ENCODE measurements around the gene LINC00632. TPM values are rescaled to one million over a fixed set of nuclear protein-coding genes. Genes with fewer than 3 reads are reported as not detected.

Gene LINC00632
- total RNA-seq, 1 experiment from 2014 or later: 7.4 TPM

- DNase-seq (ENCODE audit: unreplicated experiment): peak; percentile 63
- Mint-ChIP-seq H3K27me3 (ENCODE audit: insufficient read depth, unreplicated experiment) (no peaks in the 10 kb centered on the region), H3K4me1 (ENCODE audit: insufficient read depth, unreplicated experiment) (peaks cover 13% of the 10 kb centered on the region), H3K9me3 (ENCODE audit: unreplicated experiment) (peaks cover 9% of the 10 kb centered on the region), H3K4me3 (ENCODE audit: unreplicated experiment) (no peak overlapping the region), H3K27ac (ENCODE audit: low read depth, unreplicated experiment) (no peak overlapping the region), H3K36me3 (ENCODE audit: insufficient read depth, unreplicated experiment) (no peaks in the 10 kb centered on the region)
- no peak for TF ChIP-seq CTCF (IDR thresholded peaks at IDR 0.05; ENCODE audit: unreplicated experiment)
- ChIA-PET CTCF (no interaction called here), POLR2A (interaction anchor here (1.0 kb wide), 1 partner anchor 16 kb away, joined by 3 read pairs; no protein-coding TSS in a partner anchor)
- no TSS peak for BruUV-seq (replicated peaks)
- intact Hi-C loops (cut with micrococcal nuclease): no loop called here
Measured at GRCh38 chrX:140799216-140799615, 89.7 kb downstream of the LINC00632 start.

GRCh38 chrX:140804292-140804691 lies 94.7 kb downstream of the LINC00632 start:
- Mint-ChIP-seq H3K4me3 (ENCODE audit: unreplicated experiment) (no peak overlapping the region), H3K4me1 (ENCODE audit: insufficient read depth, unreplicated experiment) (peaks cover 12% of the 10 kb centered on the region), H3K9me3 (ENCODE audit: unreplicated experiment) (peaks cover 34% of the 10 kb centered on the region), H3K27me3 (ENCODE audit: insufficient read depth, unreplicated experiment) (no peaks in the 10 kb centered on the region), H3K27ac (ENCODE audit: low read depth, unreplicated experiment) (no peak overlapping the region), H3K36me3 (ENCODE audit: insufficient read depth, unreplicated experiment) (no peaks in the 10 kb centered on the region)
- POLR2A ChIA-PET: interaction anchor here (0.7 kb wide), 1 partner anchor 15 kb away, joined by 3 read pairs; no protein-coding TSS in a partner anchor
- intact Hi-C loops (cut with micrococcal nuclease): no loop called here
- CTCF ChIA-PET: interaction anchor here (0.6 kb wide), 1 partner anchor 852 kb away, joined by 3 read pairs; no protein-coding TSS in a partner anchor
- BruUV-seq (replicated peaks): no TSS peak
- TF ChIP-seq CTCF (IDR thresholded peaks at IDR 0.05; ENCODE audit: unreplicated experiment): no peak
- DNase-seq (ENCODE audit: unreplicated experiment): no peak

- H3K4me1 Mint-ChIP-seq (ENCODE audit: insufficient read depth, unreplicated experiment): peaks cover 16% of the 10 kb centered on the region
- H3K36me3 Mint-ChIP-seq (ENCODE audit: insufficient read depth, unreplicated experiment): no peaks in the 10 kb centered on the region
- no peak for TF ChIP-seq CTCF (IDR thresholded peaks at IDR 0.05; ENCODE audit: unreplicated experiment)
- ChIA-PET CTCF (interaction anchor here (0.5 to 2.9 kb wide), 7 partner anchors 10 to 462 kb away, joined by 3 to 12 read pairs (median 4); no protein-coding TSS in a partner anchor), POLR2A (interaction anchor here (0.7 kb wide), 1 partner anchor 17 kb away, joined by 3 read pairs; no protein-coding TSS in a partner anchor)
- H3K9me3 Mint-ChIP-seq (ENCODE audit: unreplicated experiment): peaks cover 29% of the 10 kb centered on the region
- intact Hi-C loops (cut with micrococcal nuclease): loop anchor here (5.0 kb wide), 1 partner anchor 461 kb away; no protein-coding TSS in a partner anchor
- H3K4me3 Mint-ChIP-seq (ENCODE audit: unreplicated experiment): peak overlapping the region; percentile 43
- H3K27me3 Mint-ChIP-seq (ENCODE audit: insufficient read depth, unreplicated experiment): no peaks in the 10 kb centered on the region
- no TSS peak for BruUV-seq (replicated peaks)
- no peak overlapping the region for H3K27ac Mint-ChIP-seq (ENCODE audit: low read depth, unreplicated experiment)
- DNase-seq (ENCODE audit: unreplicated experiment): peak; percentile 75
Measured at GRCh38 chrX:140815868-140816267, 106.3 kb downstream of the LINC00632 start.

DNA sequence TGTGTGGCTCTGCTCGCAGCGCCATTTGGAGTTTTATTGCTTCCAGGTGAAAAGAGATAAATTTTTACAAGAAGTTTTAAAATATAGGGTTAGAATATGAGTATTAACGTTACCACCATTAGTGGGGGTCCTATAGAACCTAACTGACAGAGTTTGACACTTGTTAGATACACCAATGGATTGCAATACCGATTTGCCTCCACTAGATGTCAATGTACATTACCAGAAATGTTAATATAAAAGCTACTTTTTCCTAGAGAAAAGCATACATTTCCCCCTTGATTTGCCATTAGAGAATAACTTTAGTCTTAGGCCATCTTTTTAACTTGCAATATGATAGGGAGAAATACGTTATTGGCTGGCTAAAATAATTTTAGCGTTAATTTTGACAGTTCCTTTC lies 108.4 kb downstream of the LINC00632 start:
- Mint-ChIP-seq H3K36me3 (ENCODE audit: insufficient read depth, unreplicated experiment) (no peaks in the 10 kb centered on the region), H3K4me1 (ENCODE audit: insufficient read depth, unreplicated experiment) (peaks cover 16% of the 10 kb centered on the region), H3K27me3 (ENCODE audit: insufficient read depth, unreplicated experiment) (no peaks in the 10 kb centered on the region), H3K9me3 (ENCODE audit: unreplicated experiment) (peaks cover 11% of the 10 kb centered on the region), H3K4me3 (ENCODE audit: unreplicated experiment) (no peak overlapping the region), H3K27ac (ENCODE audit: low read depth, unreplicated experiment) (no peak overlapping the region)
- TF ChIP-seq CTCF (IDR thresholded peaks at IDR 0.05; ENCODE audit: unreplicated experiment): peak; percentile 58
- ChIA-PET POLR2A (interaction anchor here (0.7 kb wide), 1 partner anchor 570 kb away, joined by 3 read pairs; no protein-coding TSS in a partner anchor), CTCF (interaction anchor here (0.5 to 4.6 kb wide), 21 partner anchors 8 to 1996 kb away, joined by 3 to 22 read pairs (median 3); partner anchors contain the start of gene LINC00632)
- BruUV-seq (replicated peaks): no TSS peak
- intact Hi-C loops (cut with micrococcal nuclease): loop anchor here (2.0 to 5.0 kb wide), 2 partner anchors 51 to 459 kb away; no protein-coding TSS in a partner anchor
- peak; percentile 51 for DNase-seq (ENCODE audit: unreplicated experiment)

Measured in MCF 10A (cell line).